ENCODE results near the gene S100PBP.
A peak's percentile ranks its signal among the peaks of the same experiment; 100 is the strongest.

The S100PBP gene

DNA sequence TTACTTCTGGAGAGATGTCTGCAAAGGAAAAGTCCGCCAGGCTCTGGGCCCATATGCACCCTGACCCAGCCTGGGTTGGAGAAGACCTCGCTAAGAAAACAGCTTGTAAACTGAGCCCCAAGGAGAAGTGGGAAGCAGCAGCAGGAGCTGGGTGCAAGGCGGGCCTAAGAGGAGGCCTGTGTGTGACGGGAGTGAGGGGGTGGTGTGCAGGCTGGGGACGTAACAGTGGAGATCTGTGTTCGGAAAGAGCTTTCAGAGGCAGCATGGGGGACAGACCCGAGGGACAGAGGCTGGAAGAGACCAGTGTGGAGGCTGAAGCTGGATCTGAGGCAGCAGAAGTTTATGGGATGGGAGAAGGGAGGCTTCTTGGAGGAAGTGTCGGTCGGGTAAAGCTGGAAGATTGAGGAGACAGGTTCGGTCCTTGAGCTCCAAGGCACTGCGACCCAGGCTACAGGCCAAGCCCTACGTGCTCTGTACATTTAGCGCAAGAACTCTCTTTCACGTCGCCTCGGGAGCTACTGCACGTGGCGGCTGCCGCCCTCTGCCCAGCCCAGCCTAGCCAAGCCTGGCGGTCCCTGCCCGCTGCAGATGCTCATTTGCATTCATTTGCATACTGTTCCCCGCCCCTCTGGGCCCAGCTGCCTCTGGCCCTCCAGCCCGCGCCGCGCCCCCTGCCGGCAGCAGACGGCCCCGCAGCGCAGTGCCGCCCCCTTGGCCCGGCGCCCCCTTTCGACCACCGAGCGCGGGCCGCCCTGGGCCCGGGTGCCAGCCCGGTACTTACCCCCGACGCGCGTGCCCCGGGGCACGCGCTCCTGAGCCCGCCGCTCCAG lies 75.1 kb downstream of the S100PBP start:
- Histone ChIP-seq H3K36me3 (ENCODE audit: low read depth) (no peaks in the 10 kb centered on the region), H3K27ac (ENCODE audit: poor library complexity, severe bottlenecking) (no peak overlapping the region), H3K9me3 (ENCODE audit: severe bottlenecking) (no peaks in the 10 kb centered on the region), H3K27me3 (ENCODE audit: insufficient read depth, poor library complexity, severe bottlenecking) (no peaks in the 10 kb centered on the region), H3K4me1 (ENCODE audit: insufficient read depth, poor library complexity, severe bottlenecking) (no peaks in the 10 kb centered on the region), H3K4me3 (ENCODE audit: severe bottlenecking) (peak overlapping the region; percentile 21)
- TF ChIP-seq, protein P1, sequence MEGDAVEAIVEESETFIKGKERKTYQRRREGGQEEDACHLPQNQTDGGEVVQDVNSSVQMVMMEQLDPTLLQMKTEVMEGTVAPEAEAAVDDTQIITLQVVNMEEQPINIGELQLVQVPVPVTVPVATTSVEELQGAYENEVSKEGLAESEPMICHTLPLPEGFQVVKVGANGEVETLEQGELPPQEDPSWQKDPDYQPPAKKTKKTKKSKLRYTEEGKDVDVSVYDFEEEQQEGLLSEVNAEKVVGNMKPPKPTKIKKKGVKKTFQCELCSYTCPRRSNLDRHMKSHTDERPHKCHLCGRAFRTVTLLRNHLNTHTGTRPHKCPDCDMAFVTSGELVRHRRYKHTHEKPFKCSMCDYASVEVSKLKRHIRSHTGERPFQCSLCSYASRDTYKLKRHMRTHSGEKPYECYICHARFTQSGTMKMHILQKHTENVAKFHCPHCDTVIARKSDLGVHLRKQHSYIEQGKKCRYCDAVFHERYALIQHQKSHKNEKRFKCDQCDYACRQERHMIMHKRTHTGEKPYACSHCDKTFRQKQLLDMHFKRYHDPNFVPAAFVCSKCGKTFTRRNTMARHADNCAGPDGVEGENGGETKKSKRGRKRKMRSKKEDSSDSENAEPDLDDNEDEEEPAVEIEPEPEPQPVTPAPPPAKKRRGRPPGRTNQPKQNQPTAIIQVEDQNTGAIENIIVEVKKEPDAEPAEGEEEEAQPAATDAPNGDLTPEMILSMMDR (IDR thresholded peaks at IDR 0.05; ENCODE audit: poor library complexity, severe bottlenecking) = peak; percentile 69
- ATAC-seq (ENCODE audit: low read depth) = peak; percentile 43
- no peak for DNase-seq (ENCODE audit: low spot score)

DNA sequence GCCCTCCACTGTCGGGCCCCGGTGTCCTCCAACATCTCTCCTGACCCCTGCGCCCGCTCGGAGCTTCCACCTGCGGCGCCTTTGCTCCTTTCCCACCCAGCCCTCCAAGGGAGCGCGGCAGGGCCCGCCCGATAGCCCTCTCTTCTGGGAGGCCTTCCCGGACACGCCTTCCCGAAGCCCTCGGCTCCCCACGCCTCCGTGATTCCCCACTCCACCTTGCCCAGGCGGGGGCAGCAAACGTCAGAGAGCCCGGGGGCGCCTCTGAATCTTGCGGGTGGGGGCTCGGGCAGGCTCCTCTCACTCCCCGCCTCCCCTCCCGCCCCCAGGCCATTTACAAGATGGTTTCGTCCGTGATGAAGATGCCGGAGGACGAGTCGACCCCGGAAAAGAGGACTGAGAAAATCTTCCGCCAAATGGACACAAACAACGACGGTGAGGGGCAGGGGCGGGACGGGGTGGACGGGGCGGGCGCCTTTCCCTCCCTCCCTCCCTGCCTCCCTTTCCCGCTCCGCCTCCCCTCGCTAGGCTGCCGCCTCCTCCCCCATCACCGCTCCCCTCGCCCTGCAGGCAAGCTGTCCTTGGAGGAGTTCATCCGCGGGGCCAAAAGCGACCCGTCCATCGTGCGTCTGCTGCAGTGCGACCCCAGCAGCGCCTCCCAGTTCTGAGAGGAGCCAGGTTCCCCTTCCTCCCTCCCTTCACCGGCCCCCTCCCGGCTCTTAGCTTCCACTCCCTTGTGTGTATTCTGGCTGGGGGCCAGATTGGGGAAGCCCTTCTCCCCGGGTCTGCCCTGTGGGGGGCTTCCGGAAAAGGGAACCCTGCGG lies 76.0 kb downstream of the S100PBP start:
- ATAC-seq (ENCODE audit: low read depth) = peak; percentile 50
- TF ChIP-seq, protein P1 (IDR thresholded peaks at IDR 0.05; ENCODE audit: poor library complexity, severe bottlenecking) = peak; percentile 58

DNA sequence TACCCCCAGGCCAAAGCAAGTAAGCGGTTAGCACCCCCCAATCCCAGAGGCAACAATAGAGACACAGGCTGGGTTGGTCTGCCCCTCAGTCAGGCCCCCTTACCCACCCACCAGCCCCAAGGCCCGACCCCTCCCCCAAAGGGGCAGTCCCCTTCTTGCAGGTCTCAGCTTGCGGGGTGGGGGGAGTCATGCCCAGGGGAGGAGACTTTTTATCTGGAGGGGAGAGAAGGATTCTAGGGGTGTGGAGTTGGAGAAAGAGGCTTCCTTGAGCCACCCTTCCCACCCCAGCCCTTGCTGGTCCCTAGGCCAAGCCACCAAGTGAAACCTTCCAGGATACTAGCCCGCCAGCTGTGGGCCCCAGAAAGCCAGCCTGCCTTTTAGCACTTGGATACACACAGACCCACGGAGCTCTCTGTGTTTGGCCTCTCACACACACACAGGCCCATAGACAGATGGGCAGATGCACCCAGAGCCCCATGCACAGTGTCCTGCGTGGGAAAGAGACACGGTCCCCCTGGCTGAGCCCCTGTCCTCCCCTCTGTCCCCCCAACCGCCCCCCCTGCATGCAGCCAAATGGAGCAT lies 76.7 kb downstream of the S100PBP start:
- H3K4me1 ChIP-seq (ENCODE audit: insufficient read depth, poor library complexity, severe bottlenecking) = no peaks in the 10 kb centered on the region
- TF ChIP-seq, protein P1 (IDR thresholded peaks at IDR 0.05; ENCODE audit: poor library complexity, severe bottlenecking) = no peak
- no peaks in the 10 kb centered on the region for H3K9me3 ChIP-seq (ENCODE audit: severe bottlenecking)
- DNase-seq (ENCODE audit: low spot score) (no peak), ATAC-seq (ENCODE audit: low read depth) (no peak)
- no peak overlapping the region for H3K4me3 ChIP-seq (ENCODE audit: severe bottlenecking)
- H3K27ac ChIP-seq (ENCODE audit: poor library complexity, severe bottlenecking) = no peak overlapping the region
- no peaks in the 10 kb centered on the region for H3K27me3 ChIP-seq (ENCODE audit: insufficient read depth, poor library complexity, severe bottlenecking)
- no peaks in the 10 kb centered on the region for H3K36me3 ChIP-seq (ENCODE audit: low read depth)

More for the DNA sequence above, 76.0 kb downstream of the S100PBP start:
- no peaks in the 10 kb centered on the region for H3K4me1 ChIP-seq (ENCODE audit: insufficient read depth, poor library complexity, severe bottlenecking)
- no peaks in the 10 kb centered on the region for H3K27me3 ChIP-seq (ENCODE audit: insufficient read depth, poor library complexity, severe bottlenecking)
- H3K4me3 ChIP-seq (ENCODE audit: severe bottlenecking) = peak overlapping the region; percentile 21
- no peaks in the 10 kb centered on the region for H3K9me3 ChIP-seq (ENCODE audit: severe bottlenecking)
- DNase-seq (ENCODE audit: low spot score) = no peak
- no peaks in the 10 kb centered on the region for H3K36me3 ChIP-seq (ENCODE audit: low read depth)
- no peak overlapping the region for H3K27ac ChIP-seq (ENCODE audit: poor library complexity, severe bottlenecking)

DNA sequence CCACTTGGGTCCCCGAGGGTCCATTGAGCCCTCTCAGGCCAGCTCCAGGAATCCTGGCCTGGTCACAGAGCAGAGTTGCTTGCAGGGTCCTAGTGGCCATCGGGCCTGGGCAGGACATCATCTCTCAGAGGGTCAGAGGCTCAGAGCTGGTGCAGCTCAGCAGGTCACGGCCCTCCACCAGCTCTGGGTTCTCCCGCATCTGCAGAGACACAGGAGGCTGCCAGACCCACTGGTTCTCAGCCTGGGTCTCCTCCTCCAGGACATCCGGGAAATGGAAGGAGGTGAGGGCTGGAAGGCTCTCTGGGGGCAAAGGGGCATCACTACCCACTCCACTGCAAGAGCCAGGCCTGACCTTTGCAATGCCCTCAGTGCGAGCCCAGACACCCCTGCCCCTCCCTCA lies 77.2 kb downstream of the S100PBP start:
- Histone ChIP-seq H3K27me3 (ENCODE audit: insufficient read depth, poor library complexity, severe bottlenecking) (no peaks in the 10 kb centered on the region), H3K27ac (ENCODE audit: poor library complexity, severe bottlenecking) (no peak overlapping the region), H3K36me3 (ENCODE audit: low read depth) (no peaks in the 10 kb centered on the region), H3K9me3 (ENCODE audit: severe bottlenecking) (no peaks in the 10 kb centered on the region), H3K4me1 (ENCODE audit: insufficient read depth, poor library complexity, severe bottlenecking) (no peaks in the 10 kb centered on the region), H3K4me3 (ENCODE audit: severe bottlenecking) (no peak overlapping the region)
- DNase-seq (ENCODE audit: low spot score) = no peak
- no peak for ATAC-seq (ENCODE audit: low read depth)
- TF ChIP-seq, protein P1 (IDR thresholded peaks at IDR 0.05; ENCODE audit: poor library complexity, severe bottlenecking) = no peak
